Measurements from ENCODE around the gene HIC1. TPM values are rescaled to one million over a fixed set of nuclear protein-coding genes. Genes with fewer than 3 reads are reported as not detected.

Gene HIC1
- total RNA-seq, 1 experiment from 2014 or later: 0.59 TPM

DNA sequence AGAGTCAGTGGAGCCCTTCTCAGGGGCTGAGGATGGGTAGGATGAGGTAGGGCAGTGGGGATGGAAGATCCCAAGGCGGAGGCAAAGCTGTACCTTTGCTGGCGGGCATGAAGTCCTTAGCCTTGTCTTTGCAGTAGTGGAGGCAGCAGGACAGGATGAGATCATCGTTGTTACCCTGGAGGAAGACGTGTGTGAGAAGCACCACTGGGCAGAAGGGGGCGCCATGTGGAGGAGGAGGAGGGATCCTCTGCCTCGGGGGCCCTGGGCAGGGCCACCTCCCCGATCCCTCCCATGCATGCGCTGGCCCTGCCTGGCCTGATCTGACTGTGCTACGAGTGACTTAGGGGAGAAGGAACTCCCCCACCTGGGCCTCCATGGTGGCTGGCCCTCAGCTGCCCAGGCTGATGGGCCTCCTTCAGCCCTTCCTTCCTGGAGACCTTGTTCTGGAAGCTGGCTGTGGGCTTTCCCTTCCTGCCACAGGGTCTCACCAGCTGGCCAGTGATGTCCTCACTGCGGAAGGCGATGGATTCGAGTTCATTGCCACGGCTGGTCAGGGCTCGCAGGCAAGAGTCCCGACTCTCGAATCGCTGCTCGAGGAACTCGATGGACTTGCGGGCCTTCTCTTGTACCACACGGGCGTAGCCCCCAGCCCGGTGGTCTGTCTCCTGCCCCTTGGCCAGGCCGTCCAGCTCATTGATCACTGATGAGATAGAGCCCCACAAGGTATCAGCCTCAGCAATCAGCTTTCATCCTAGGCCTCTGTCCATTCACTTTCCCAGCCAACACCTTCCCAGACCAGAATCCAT, 10.3 kb downstream of the HIC1 start:
- no peaks in the 10 kb centered on the region for H3K27me3 ChIP-seq (replicated peaks; ENCODE audit: control insufficient read depth, insufficient read depth, low read length)
- ChIA-PET CTCF (interaction anchor here (0.6 kb wide), 1 partner anchor 10 kb away, joined by 3 read pairs; no protein-coding TSS in a partner anchor), POLR2A (no interaction called here)
- no peak for DNase-seq
- Mint-ChIP-seq H3K36me3 (ENCODE audit: insufficient read depth, unreplicated experiment) (peaks cover 23% of the 10 kb centered on the region), H3K27me3 (ENCODE audit: insufficient read depth, unreplicated experiment) (no peaks in the 10 kb centered on the region), H3K4me1 (ENCODE audit: low read depth, unreplicated experiment) (peaks cover 8% of the 10 kb centered on the region), H3K4me3 (ENCODE audit: unreplicated experiment) (no peak overlapping the region), H3K9me3 (ENCODE audit: unreplicated experiment) (no peaks in the 10 kb centered on the region), H3K27ac (ENCODE audit: unreplicated experiment) (no peak overlapping the region)
- no TSS peak for BruUV-seq (replicated peaks)
- H3K36me3 ChIP-seq (ENCODE audit: control insufficient read depth, insufficient read depth, low read length): peaks cover 3% of the 10 kb centered on the region
- TF ChIP-seq, protein P1, sequence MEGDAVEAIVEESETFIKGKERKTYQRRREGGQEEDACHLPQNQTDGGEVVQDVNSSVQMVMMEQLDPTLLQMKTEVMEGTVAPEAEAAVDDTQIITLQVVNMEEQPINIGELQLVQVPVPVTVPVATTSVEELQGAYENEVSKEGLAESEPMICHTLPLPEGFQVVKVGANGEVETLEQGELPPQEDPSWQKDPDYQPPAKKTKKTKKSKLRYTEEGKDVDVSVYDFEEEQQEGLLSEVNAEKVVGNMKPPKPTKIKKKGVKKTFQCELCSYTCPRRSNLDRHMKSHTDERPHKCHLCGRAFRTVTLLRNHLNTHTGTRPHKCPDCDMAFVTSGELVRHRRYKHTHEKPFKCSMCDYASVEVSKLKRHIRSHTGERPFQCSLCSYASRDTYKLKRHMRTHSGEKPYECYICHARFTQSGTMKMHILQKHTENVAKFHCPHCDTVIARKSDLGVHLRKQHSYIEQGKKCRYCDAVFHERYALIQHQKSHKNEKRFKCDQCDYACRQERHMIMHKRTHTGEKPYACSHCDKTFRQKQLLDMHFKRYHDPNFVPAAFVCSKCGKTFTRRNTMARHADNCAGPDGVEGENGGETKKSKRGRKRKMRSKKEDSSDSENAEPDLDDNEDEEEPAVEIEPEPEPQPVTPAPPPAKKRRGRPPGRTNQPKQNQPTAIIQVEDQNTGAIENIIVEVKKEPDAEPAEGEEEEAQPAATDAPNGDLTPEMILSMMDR (IDR thresholded peaks at IDR 0.05; ENCODE audit: insufficient read depth in 1 of 2, low read depth in 1 of 2, low read length in 1 of 2, severe bottlenecking in 1 of 2, unreplicated experiment in 1 of 2): peak; percentile 23 to 49
- no peak overlapping the region for H3K4me3 ChIP-seq (ENCODE audit: low read depth, low read length)
- H3K4me1 ChIP-seq: 0 out of 2 replicates have a peak, but pooled peaks cover 6% of the 10 kb centered on the region
- no peaks in the 10 kb centered on the region for H3K9me3 ChIP-seq
- intact Hi-C loops (cut with micrococcal nuclease; ENCODE audit: unreplicated experiment): no loop called here

DNA sequence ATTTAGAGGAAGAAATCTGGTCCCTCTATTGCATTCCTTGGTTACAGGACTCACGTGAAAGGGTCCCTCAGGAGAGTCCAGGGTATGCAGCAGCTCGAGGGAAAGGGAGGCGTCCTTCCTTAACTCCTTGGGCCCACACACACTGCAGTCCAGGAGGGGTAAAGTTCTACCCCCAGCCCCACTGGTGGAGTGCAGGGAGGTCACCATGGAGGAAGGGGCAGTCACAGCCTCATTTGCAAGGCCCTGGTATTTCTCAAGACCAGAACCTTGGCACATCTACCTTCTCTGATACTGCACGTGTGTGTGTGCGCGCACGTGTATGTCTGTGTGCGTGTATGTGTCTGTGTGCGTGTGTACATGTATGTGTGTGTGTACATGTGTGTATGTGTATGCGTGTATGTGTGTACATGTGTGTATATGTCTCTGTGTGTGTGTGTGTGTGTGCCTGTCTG, 11.1 kb downstream of the HIC1 start:
- ChIA-PET CTCF (no interaction called here), POLR2A (no interaction called here)
- no peak for DNase-seq
- Histone ChIP-seq H3K4me1 (0 out of 2 replicates have a peak, but pooled peaks cover 6% of the 10 kb centered on the region), H3K36me3 (ENCODE audit: control insufficient read depth, insufficient read depth, low read length) (peaks cover 3% of the 10 kb centered on the region), H3K9me3 (no peaks in the 10 kb centered on the region), H3K4me3 (ENCODE audit: low read depth, low read length) (no peak overlapping the region), H3K27me3 (replicated peaks; ENCODE audit: control insufficient read depth, insufficient read depth, low read length) (no peaks in the 10 kb centered on the region)
- H3K36me3 Mint-ChIP-seq (ENCODE audit: insufficient read depth, unreplicated experiment): peaks cover 23% of the 10 kb centered on the region
- H3K4me3 Mint-ChIP-seq (ENCODE audit: unreplicated experiment): no peak overlapping the region
- H3K9me3 Mint-ChIP-seq (ENCODE audit: unreplicated experiment): no peaks in the 10 kb centered on the region
- H3K4me1 Mint-ChIP-seq (ENCODE audit: low read depth, unreplicated experiment): peaks cover 8% of the 10 kb centered on the region
- BruUV-seq (replicated peaks): no TSS peak
- peak overlapping the region; percentile 60 for H3K27ac Mint-ChIP-seq (ENCODE audit: unreplicated experiment)
- no peaks in the 10 kb centered on the region for H3K27me3 Mint-ChIP-seq (ENCODE audit: insufficient read depth, unreplicated experiment)
- intact Hi-C loops (cut with micrococcal nuclease; ENCODE audit: unreplicated experiment): no loop called here
- TF ChIP-seq, protein P1 (IDR thresholded peaks at IDR 0.05; ENCODE audit: insufficient read depth in 1 of 2, low read depth in 1 of 2, low read length in 1 of 2, severe bottlenecking in 1 of 2, unreplicated experiment in 1 of 2): no peak

DNA sequence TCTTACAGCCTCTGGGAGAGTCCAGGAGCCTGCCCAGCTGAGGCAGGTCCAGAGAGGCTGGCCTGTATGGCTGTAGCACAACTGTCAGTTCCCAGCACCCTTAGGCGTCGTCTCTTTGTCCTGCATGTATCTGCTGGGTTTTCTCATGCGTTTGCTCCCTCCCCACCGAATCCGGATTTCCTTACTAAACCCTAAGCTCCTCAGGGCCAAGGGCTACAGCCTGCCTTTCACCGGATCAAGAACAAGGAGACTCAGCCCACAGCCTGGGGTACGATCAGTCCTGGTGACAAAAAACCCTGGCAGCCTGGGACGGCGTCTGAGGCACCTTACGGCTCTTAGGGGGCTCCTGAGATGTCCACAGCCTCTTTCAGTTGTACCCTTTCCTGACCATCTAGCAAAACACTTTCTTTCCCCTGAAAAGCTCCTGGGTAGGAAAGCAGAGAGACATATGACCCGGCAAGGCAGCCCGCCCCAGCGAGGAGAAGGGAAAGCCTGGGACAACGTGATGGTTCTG, 12.2 kb downstream of the HIC1 start:
- ChIA-PET POLR2A (no interaction called here), CTCF (interaction anchor here (0.7 to 1.3 kb wide), 3 partner anchors 9 to 178 kb away, joined by 3 to 5 read pairs (median 3); no protein-coding TSS in a partner anchor)
- H3K4me3 ChIP-seq (ENCODE audit: low read depth, low read length): no peak overlapping the region
- H3K27me3 Mint-ChIP-seq (ENCODE audit: insufficient read depth, unreplicated experiment): no peaks in the 10 kb centered on the region
- H3K27ac Mint-ChIP-seq (ENCODE audit: unreplicated experiment): no peak overlapping the region
- peaks cover 8% of the 10 kb centered on the region for H3K4me1 Mint-ChIP-seq (ENCODE audit: low read depth, unreplicated experiment)
- no peaks in the 10 kb centered on the region for H3K27me3 ChIP-seq (replicated peaks; ENCODE audit: control insufficient read depth, insufficient read depth, low read length)
- H3K4me3 Mint-ChIP-seq (ENCODE audit: unreplicated experiment): no peak overlapping the region
- 0 out of 2 replicates have a peak, but pooled peaks cover 6% of the 10 kb centered on the region for H3K4me1 ChIP-seq
- H3K36me3 Mint-ChIP-seq (ENCODE audit: insufficient read depth, unreplicated experiment): peaks cover 23% of the 10 kb centered on the region
- H3K36me3 ChIP-seq (ENCODE audit: control insufficient read depth, insufficient read depth, low read length): peaks cover 3% of the 10 kb centered on the region
- H3K9me3 ChIP-seq: no peaks in the 10 kb centered on the region
- no TSS peak for BruUV-seq (replicated peaks)
- intact Hi-C loops (cut with micrococcal nuclease; ENCODE audit: unreplicated experiment): no loop called here
- TF ChIP-seq, protein P1 (IDR thresholded peaks at IDR 0.05; ENCODE audit: insufficient read depth in 1 of 2, low read depth in 1 of 2, low read length in 1 of 2, severe bottlenecking in 1 of 2, unreplicated experiment in 1 of 2): no peak
- no peak for DNase-seq
- H3K9me3 Mint-ChIP-seq (ENCODE audit: unreplicated experiment): no peaks in the 10 kb centered on the region

Data from Caco-2 (cell line).